ENCODE results near the gene GLE1.

GLE1 gene

GRCh38 chr9:128554155-128554862 is 49.8 kb downstream of the GLE1 start:
- H3K9me3 ChIP-seq (replicated peaks; ENCODE audit: low read length) = no peaks in the 10 kb centered on the region
- peak overlapping the region; percentile 95 for H3K4me3 ChIP-seq (ENCODE audit: low read length)
- peak overlapping the region; percentile 83 for H3K4me2 ChIP-seq (ENCODE audit: low read length)
- peak overlapping the region; percentile 92 for H3K9ac ChIP-seq (ENCODE audit: low read depth, low read length)
- H3K27me3 ChIP-seq (ENCODE audit: control insufficient read depth, insufficient read depth, low read length) = no peaks in the 10 kb centered on the region
- no peaks in the 10 kb centered on the region for H3K36me3 ChIP-seq (ENCODE audit: insufficient read depth, low read length)
- H3K4me1 ChIP-seq (ENCODE audit: control insufficient read depth, insufficient read depth, low read length) = peaks cover 72% of the 10 kb centered on the region

- H3K4me3 ChIP-seq (ENCODE audit: low read length) = peak overlapping the region; percentile 95
- peaks cover 72% of the 10 kb centered on the region for H3K4me1 ChIP-seq (ENCODE audit: control insufficient read depth, insufficient read depth, low read length)
- peak overlapping the region; percentile 83 for H3K4me2 ChIP-seq (ENCODE audit: low read length)
- H3K9me3 ChIP-seq (replicated peaks; ENCODE audit: low read length) = no peaks in the 10 kb centered on the region
- no peaks in the 10 kb centered on the region for H3K36me3 ChIP-seq (ENCODE audit: insufficient read depth, low read length)
- H3K9ac ChIP-seq (ENCODE audit: low read depth, low read length) = peak overlapping the region; percentile 53
- H3K27me3 ChIP-seq (ENCODE audit: control insufficient read depth, insufficient read depth, low read length) = no peaks in the 10 kb centered on the region
Observed at GRCh38 chr9:128555180-128555721, 50.7 kb downstream of the GLE1 start.

GRCh38 chr9:128556276-128556675 is 51.8 kb downstream of the GLE1 start:
- Histone ChIP-seq H3K4me3 (ENCODE audit: low read length) (no peak overlapping the region), H3K4me2 (ENCODE audit: low read length) (peak overlapping the region; percentile 5), H3K4me1 (ENCODE audit: control insufficient read depth, insufficient read depth, low read length) (peaks cover 61% of the 10 kb centered on the region), H3K36me3 (ENCODE audit: insufficient read depth, low read length) (no peaks in the 10 kb centered on the region), H3K9ac (ENCODE audit: low read depth, low read length) (no peak overlapping the region), H3K27me3 (ENCODE audit: control insufficient read depth, insufficient read depth, low read length) (no peaks in the 10 kb centered on the region), H3K9me3 (replicated peaks; ENCODE audit: low read length) (no peaks in the 10 kb centered on the region)

GRCh38 chr9:128556926-128557634 is 52.6 kb downstream of the GLE1 start:
- Histone ChIP-seq H3K4me3 (ENCODE audit: low read length) (no peak overlapping the region), H3K27me3 (ENCODE audit: control insufficient read depth, insufficient read depth, low read length) (no peaks in the 10 kb centered on the region), H3K36me3 (ENCODE audit: insufficient read depth, low read length) (no peaks in the 10 kb centered on the region), H3K4me1 (ENCODE audit: control insufficient read depth, insufficient read depth, low read length) (peaks cover 56% of the 10 kb centered on the region), H3K9ac (ENCODE audit: low read depth, low read length) (no peak overlapping the region), H3K4me2 (ENCODE audit: low read length) (no peak overlapping the region), H3K9me3 (replicated peaks; ENCODE audit: low read length) (no peaks in the 10 kb centered on the region)

- H3K36me3 ChIP-seq (ENCODE audit: insufficient read depth, low read length) = peaks cover 5% of the 10 kb centered on the region
- H3K4me1 ChIP-seq (ENCODE audit: control insufficient read depth, insufficient read depth, low read length) = peaks cover 55% of the 10 kb centered on the region
- no peaks in the 10 kb centered on the region for H3K27me3 ChIP-seq (ENCODE audit: control insufficient read depth, insufficient read depth, low read length)
- peak overlapping the region; percentile 78 for H3K4me2 ChIP-seq (ENCODE audit: low read length)
- H3K9me3 ChIP-seq (replicated peaks; ENCODE audit: low read length) = no peaks in the 10 kb centered on the region
- H3K4me3 ChIP-seq (ENCODE audit: low read length) = peak overlapping the region; percentile 48
- peak overlapping the region; percentile 28 for H3K9ac ChIP-seq (ENCODE audit: low read depth, low read length)
Observed at GRCh38 chr9:128558431-128559310, 54.2 kb downstream of the GLE1 start.

- Histone ChIP-seq H3K9me3 (replicated peaks; ENCODE audit: low read length) (no peaks in the 10 kb centered on the region), H3K27me3 (ENCODE audit: control insufficient read depth, insufficient read depth, low read length) (no peaks in the 10 kb centered on the region), H3K4me2 (ENCODE audit: low read length) (no peak overlapping the region), H3K4me3 (ENCODE audit: low read length) (no peak overlapping the region), H3K9ac (ENCODE audit: low read depth, low read length) (no peak overlapping the region), H3K4me1 (ENCODE audit: control insufficient read depth, insufficient read depth, low read length) (no peaks in the 10 kb centered on the region), H3K36me3 (ENCODE audit: insufficient read depth, low read length) (peaks cover 54% of the 10 kb centered on the region)
Observed at GRCh38 chr9:128565578-128565977, 61.1 kb downstream of the GLE1 start.

GRCh38 chr9:128568470-128569078 is 64.1 kb downstream of the GLE1 start:
- Histone ChIP-seq H3K36me3 (ENCODE audit: insufficient read depth, low read length) (peaks cover 70% of the 10 kb centered on the region), H3K4me3 (ENCODE audit: low read length) (no peak overlapping the region), H3K4me2 (ENCODE audit: low read length) (no peak overlapping the region), H3K27me3 (ENCODE audit: control insufficient read depth, insufficient read depth, low read length) (no peaks in the 10 kb centered on the region), H3K4me1 (ENCODE audit: control insufficient read depth, insufficient read depth, low read length) (no peaks in the 10 kb centered on the region), H3K9me3 (replicated peaks; ENCODE audit: low read length) (no peaks in the 10 kb centered on the region), H3K9ac (ENCODE audit: low read depth, low read length) (no peak overlapping the region)

GRCh38 chr9:128575469-128575868 is 71.0 kb downstream of the GLE1 start:
- Histone ChIP-seq H3K9ac (ENCODE audit: low read depth, low read length) (no peak overlapping the region), H3K36me3 (ENCODE audit: insufficient read depth, low read length) (peaks cover 79% of the 10 kb centered on the region), H3K4me3 (ENCODE audit: low read length) (no peak overlapping the region), H3K4me2 (ENCODE audit: low read length) (no peak overlapping the region), H3K9me3 (replicated peaks; ENCODE audit: low read length) (no peaks in the 10 kb centered on the region), H3K27me3 (ENCODE audit: control insufficient read depth, insufficient read depth, low read length) (no peaks in the 10 kb centered on the region), H3K4me1 (ENCODE audit: control insufficient read depth, insufficient read depth, low read length) (peaks cover 12% of the 10 kb centered on the region)

DNA sequence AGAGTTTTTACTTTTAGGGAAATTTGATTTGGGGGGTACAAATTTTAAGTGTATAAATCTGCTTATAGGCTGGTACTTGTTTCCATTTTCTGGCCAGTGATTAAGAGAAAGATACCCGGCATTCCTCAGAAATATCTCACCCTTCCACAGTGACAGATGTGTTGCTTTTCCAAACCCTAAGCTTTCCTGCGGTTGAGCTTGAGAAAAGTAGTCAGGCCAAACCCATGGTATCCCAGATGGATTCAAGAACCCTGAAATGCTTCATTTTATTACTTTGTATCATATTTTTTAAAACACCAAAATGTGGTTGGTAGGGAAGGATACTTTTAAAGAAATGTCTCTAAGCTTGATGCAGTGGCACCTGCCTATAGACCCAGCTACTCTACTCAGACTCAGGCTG is 71.4 kb downstream of the GLE1 start:
- Histone ChIP-seq H3K36me3 (ENCODE audit: insufficient read depth, low read length) (peaks cover 81% of the 10 kb centered on the region), H3K9ac (ENCODE audit: low read depth, low read length) (no peak overlapping the region), H3K4me3 (ENCODE audit: low read length) (no peak overlapping the region)

DNA sequence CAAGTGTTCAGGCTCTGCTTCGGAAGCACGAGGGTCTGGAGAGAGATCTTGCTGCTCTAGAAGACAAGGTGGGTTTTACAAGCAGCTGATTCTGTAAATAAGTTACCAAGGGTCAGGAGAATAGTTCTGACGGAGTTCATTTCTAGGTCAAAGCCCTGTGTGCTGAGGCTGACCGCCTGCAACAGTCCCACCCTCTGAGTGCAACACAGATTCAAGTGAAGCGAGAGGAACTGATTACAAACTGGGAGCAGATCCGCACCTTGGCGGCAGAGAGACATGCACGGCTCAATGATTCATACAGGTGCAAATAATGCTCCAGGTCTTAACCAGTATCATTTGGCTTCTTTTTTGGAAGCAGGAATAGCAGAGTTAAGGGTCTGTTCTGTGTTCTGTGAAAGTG is 72.7 kb downstream of the GLE1 start:
- Histone ChIP-seq H3K4me2 (ENCODE audit: low read length) (no peak overlapping the region), H3K4me1 (ENCODE audit: control insufficient read depth, insufficient read depth, low read length) (peaks cover 12% of the 10 kb centered on the region), H3K9me3 (replicated peaks; ENCODE audit: low read length) (no peaks in the 10 kb centered on the region), H3K27me3 (ENCODE audit: control insufficient read depth, insufficient read depth, low read length) (no peaks in the 10 kb centered on the region), H3K9ac (ENCODE audit: low read depth, low read length) (no peak overlapping the region), H3K4me3 (ENCODE audit: low read length) (no peak overlapping the region), H3K36me3 (ENCODE audit: insufficient read depth, low read length) (peaks cover 88% of the 10 kb centered on the region)

More for the DNA sequence above, 71.4 kb downstream of the GLE1 start:
- no peaks in the 10 kb centered on the region for H3K27me3 ChIP-seq (ENCODE audit: control insufficient read depth, insufficient read depth, low read length)
- H3K4me2 ChIP-seq (ENCODE audit: low read length) = no peak overlapping the region
- no peaks in the 10 kb centered on the region for H3K9me3 ChIP-seq (replicated peaks; ENCODE audit: low read length)
- H3K4me1 ChIP-seq (ENCODE audit: control insufficient read depth, insufficient read depth, low read length) = peaks cover 12% of the 10 kb centered on the region

DNA sequence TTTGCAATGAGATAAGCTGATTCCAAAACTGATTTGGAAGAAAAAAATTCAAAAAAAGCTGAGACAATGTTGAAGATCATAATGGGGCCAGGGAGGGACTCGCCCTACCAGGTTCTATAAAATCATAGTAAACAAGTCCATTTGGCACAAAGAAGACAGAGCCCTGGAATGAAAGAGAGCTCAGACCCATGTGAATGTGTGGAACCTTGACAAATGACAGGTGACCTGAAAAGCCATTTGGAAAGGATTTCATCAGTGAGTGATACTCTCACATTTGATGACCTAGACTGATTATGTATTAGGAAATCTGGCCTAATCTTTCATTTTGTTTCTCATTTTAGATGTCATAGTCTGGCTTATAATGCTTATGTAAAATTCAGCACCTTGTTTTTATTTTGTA is 74.7 kb downstream of the GLE1 start:
- H3K4me2 ChIP-seq (ENCODE audit: low read length) = no peak overlapping the region
- H3K36me3 ChIP-seq (ENCODE audit: insufficient read depth, low read length) = peaks cover 96% of the 10 kb centered on the region

More for the DNA sequence above, 74.7 kb downstream of the GLE1 start:
- Histone ChIP-seq H3K4me3 (ENCODE audit: low read length) (no peak overlapping the region), H3K9me3 (replicated peaks; ENCODE audit: low read length) (no peaks in the 10 kb centered on the region), H3K9ac (ENCODE audit: low read depth, low read length) (no peak overlapping the region), H3K4me1 (ENCODE audit: control insufficient read depth, insufficient read depth, low read length) (peaks cover 12% of the 10 kb centered on the region), H3K27me3 (ENCODE audit: control insufficient read depth, insufficient read depth, low read length) (no peaks in the 10 kb centered on the region)

Data from skeletal muscle satellite cell (primary cell).